Stimulated activated naive CD4-positive, alpha-beta T cell (primary cell): ENCODE results near the gene SYTL3.

Source experiments
- DNase-seq, 6 experiments: peaks; one replicate each; lab custom pipeline; 2025; lab: John Stamatoyannopoulos, UW

Gene SYTL3

DNA sequence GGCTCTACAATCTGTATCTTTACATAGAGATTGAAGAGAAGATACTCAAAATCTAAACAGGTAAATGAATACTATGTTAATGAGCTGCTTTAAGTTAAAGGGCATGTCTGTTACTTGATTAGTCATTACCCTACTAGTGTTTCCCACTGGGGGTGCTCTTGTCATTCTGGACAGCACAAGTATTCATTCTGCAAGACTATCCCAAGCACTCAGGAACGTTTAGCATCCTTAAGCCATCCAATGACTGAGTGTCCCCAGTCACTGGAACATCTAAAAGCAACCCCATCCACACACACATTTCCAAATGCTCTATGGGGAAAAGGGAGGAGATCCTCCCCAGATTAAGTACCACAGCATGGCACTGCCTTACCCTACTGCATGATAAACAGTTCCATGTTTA is 143.6 kb downstream of the SYTL3 start:
- DNase-seq, result peak in 2 of 6 experiments; percentile 18 to 21

DNA sequence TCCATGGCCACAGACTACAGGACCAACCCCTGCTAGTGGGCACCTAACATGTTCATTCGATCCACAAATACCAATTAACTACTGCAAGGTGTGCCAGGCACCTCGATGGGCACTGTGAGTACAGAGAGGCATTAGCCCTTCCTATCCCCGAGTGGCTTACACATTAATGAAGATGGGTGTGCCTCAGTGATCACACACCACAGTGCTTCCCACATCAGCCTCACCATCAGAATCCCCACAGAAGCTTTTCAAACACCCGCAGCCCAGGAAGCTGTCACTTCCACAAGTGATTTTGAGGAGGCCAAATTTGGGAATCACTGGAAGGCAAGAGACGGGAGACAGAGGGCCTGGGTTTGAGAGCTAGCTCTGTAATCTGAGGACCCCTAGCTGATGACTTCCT is 145.7 kb downstream of the SYTL3 start:
- no peak for DNase-seq

DNA sequence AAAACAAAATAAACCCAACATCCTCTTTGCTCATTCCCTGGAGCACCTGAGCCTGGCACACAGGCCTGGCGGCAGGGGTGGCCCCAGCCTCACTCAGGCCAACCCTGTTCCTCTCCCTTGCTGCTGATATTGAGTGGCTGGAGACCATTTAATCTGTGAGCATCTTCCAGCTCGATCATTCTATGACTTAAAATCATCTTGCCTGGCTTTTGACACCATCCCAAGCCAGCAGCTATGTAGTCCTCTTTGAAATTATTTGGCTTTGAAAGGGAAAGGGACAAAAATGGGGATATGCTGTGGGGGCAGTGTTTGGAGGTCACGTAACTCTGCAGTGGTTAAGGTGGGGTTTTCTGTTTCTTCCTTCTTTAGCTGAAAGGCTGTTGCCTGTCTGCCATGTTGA is 146.5 kb downstream of the SYTL3 start:
- no peak for DNase-seq

DNA sequence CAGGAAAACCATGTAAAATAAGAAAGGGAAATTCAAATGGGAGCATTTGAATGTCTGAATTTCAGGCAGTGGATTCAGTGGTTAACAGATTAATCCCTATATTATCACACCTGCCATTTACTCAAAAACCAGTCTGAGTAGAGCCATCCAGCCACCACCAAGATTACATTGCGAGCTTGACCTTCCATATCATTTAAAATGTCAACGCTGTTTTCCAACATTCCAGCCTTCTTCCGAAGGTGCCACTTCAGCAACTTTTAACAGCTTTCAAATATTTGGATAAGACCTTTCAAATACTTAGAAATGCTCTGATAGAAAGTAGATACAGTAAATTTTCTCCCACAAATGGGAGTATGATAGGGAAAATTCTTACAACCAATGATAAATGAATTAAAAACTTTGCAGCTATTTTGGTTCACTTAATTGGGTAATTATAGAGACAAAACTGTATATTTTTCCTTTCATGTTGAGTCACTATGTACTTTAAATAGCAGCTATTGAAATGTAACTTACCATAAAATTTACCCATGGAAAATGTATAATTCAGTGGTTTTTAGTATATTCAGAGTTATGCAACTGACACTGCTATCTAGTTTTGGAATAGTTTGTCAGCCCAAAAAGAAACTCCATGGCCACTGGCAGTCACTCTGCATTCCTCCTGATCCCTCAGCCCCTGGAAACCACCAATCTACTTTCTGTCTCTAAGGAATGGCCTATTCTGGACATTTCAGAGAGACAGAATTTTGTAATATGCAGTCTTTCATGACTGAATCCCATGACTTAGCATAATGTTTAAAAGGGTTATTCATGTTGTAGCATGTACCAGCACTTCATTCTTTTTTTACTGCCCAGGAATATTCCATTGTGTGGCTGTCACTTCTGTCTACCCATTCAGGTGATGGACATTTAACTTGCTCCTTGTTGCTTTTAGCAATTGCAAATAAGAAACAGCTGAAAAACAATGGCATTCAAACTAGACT is 147.8 kb downstream of the SYTL3 start:
- no peak for DNase-seq

DNA sequence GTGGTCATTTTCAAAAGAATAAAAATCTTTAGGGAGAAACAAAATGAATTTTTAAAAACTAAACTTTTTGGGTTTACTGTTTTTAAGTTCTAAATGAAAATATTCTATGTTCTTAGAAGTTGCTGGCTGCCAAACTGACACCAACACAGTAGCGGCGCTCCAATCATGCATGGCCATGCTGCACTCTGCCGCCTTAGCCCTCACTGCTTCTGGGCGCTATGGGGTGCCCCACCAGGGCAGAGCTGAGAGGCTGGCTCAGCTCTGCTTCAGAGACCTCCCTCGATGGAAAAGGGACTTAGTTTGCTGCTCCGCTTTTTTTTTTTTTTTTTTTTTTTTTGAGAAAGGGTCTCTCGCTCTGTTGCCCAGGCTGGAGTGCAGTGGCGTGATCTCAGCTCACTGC is 148.5 kb downstream of the SYTL3 start:
- DNase-seq, result no peak

DNA sequence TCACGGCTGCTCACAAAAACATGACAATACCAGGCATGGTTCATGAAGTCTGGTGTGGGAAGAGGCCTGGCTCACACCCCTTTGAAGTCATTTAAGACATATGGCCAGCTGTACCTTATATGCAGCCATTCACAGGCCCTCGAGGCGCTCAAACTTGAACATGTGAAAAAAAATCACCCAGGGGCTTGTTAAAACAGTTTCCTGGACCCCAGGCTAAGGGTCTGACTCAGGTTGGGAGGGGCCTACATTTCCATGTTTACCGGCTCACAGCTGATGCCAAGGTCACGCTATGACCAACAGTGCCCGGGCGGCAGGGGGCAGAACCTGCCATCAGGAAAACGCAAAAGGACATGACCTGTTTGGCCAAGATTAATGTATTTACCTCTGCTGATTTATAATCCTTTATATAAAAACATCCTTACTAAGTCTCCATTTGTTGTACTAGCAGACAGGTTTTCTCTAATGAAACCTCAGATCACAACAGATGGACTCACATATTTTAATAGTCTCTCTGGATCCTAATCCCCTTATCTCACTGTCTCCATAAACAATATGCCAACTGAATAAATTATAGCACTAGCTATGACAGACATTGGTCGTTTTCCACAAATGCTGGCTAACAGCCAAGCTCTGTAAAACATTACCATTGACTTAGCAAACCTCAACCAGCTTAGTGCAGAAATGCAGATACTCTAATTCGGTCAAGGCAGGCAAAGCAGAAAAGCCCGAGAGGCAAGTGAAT is 149.4 kb downstream of the SYTL3 start:
- no peak for DNase-seq

DNA sequence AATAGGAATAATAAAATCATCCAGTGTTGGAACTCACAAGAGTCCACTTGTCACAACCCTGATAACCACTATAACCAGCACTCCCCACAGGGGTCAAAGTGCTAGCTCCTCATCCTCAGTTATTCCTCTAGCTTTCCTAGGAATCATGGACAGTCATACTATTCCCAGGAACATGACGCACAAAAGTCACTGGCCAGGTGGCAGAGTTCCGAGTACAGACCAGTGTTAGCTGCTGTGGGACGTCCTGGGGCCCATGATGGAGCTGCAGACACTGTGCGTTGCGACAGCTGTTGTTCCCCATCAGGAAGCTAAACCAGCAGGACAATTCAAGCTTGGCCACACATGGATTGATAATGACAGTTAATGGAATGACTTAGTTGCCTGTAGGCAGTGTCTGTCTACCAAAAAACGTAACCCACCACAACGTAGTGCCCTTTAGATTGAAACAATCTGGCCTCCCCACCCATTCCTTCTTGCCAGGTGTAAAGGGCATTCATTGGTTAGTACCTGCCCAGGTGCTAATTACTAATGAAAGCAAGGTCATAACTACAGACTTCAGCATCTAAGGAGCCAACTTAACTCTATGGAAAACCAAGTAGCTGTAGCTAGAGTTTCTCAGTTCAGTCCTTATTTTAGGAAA is 151.9 kb downstream of the SYTL3 start:
- no peak for DNase-seq

DNA sequence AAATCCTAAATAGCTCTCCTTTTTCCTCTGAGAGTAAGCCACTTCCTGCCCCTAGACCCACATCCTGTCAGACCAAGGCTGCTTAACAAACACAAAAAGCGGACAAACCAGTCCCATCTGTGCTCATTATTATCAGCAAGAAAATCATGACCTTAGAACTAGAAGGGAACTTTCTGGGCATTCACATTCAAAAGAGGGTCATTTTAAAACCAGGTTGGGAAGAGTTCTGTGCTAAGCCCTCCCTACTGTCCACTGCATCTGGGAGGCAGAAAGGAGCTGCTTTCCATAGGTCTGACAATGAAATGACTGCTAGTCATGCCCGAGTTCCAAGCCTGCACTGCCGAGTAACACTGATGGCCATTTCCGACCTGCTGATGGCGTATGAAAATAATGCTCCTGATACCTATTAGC is 153.9 kb downstream of the SYTL3 start:
- peak in 4 of 6 experiments; percentile 26 to 58 (median 51) for DNase-seq

DNA sequence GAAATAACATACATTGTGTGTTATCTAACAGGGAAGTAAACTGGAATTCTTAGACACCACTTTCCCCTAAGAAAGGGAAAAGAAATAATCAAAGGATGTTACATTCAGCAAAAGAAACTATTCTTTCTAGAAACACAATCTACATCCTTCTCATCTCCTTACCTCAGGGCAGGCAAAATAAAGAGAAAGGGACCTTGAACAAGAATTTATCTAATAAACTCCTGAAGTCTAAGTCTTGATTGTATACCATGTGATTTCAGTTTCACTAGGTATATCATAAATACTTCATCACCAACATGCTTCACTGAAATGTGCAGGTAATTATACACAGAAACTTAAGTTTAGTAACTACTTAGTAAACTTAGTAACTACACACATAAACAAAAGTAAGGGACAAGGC is 154.4 kb downstream of the SYTL3 start:
- DNase-seq, result no peak

DNA sequence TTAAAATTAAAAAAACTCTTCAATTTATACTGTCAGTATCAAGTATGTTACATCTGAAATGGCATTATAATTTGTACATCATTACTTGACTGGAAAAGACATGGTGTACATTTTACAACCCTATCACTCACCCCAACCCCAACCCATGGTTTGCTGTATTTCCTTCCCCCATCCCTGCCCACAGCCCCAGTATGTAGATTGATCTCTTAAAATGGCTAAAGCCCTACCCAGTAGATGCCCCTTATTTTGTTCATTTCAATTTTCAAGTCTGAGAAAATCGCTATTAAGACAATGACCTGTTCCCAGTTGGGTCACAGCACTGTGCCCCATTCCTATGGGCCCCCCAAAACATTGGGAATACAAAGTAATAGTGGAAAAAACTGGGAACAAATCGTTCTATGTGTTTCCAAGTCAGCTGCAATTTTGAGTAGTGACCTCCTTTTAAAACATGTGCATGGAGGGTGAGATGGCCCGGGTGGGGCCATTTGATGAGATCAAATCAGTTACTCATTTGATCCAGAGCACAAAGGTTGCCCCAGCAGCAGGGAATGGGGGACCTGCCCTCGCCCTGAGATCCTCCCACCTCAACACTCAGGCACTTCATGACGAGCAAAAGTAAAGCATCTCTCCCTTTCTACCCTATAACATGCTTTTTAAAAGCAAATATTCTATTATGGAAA is 156.0 kb downstream of the SYTL3 start:
- DNase-seq, result no peak

DNA sequence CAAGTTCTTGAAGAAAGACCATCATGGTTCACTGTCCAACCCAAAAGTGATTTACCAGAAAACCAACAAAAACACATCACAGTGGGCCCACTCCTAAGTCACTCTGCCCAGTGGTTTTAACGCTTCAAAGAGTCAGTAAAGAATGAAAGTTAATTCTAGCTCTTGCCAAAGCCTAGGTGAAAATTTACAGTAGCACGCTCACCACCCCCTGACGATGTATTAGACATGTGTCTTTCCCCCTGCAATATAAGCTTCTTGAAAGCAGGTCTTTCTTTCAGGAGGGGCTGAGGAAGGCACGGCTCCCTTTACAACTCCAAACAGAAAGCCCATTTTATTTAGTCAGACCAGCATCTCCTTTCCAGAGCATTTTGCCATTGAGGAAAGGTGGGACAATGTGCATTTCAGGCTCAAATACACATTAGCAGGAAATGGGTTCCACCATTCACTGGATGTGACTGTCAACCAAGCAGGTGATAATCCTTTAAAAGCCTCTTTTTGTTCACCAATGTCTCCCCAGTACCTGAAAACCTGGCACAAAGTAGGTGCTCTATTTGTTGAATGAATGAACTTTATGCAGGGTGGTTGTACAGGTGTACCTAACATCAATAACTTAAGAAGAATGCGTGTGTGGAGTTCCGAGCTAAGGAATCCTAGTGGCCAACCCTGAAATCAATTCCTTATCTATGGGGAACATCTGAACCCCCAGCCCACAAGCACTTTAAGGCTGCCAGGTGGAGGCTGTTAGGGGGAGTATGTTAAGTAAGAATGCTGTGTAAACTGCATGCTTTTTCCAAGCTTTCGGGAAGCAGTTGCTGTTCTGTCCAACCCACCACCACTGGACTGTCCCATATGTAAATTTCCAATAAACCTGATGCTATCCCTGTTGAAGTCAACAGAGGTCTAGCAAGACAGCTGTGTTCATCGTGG is 157.9 kb downstream of the SYTL3 start:
- no peak for DNase-seq

DNA sequence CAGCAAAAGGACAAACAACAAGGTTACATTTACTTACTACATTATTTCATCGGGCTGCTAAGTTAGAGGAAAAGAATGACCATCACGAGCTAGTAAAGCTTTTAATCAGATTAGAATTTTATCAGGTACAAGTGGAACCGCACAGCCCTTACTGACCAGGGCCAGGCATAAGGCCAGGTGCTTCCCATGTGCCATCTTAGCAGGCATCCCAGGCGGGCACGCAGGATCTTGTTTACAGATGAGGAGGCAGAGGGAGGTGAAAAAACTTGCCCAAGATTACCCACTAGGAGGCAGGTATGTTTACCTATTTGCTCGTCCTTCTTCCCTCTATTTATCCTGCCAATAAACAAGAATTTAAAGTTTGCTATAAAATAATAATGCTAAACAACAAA is 158.6 kb downstream of the SYTL3 start:
- no peak for DNase-seq

DNA sequence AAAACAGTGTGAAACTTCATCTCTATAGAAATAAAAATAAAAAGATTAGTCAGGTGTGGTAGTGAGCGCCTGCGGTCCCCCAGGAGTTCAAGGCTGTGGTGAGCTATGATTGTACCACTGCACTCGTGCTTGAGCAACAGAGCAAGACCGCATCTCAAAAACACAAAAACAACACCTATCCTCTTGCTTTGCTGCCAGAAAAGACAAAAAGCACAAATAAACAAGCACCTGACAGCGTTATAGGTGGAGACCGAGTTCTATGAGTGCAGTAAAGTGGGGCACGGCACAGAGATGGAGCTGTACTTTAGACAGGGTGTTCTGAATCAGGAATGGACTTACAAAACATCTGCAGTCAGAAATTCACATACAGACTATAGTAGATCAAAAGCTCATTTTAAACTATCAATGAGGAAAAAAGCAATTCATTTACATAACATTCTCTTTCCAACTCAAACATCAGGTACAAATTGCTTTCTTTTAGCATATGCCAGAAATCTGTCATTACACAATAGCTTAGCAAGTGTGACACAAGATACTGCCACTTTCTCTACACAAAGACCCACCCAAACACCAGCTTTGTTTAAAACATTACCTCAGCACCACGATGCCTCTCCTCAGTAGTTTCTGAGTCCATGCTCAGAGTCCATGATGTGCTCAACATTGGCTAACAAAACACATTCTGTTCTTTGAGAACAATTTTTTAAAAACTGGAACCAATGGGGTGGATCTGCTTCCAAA is 159.3 kb downstream of the SYTL3 start:
- DNase-seq, result peak in 1 of 6 experiments; percentile 21

DNA sequence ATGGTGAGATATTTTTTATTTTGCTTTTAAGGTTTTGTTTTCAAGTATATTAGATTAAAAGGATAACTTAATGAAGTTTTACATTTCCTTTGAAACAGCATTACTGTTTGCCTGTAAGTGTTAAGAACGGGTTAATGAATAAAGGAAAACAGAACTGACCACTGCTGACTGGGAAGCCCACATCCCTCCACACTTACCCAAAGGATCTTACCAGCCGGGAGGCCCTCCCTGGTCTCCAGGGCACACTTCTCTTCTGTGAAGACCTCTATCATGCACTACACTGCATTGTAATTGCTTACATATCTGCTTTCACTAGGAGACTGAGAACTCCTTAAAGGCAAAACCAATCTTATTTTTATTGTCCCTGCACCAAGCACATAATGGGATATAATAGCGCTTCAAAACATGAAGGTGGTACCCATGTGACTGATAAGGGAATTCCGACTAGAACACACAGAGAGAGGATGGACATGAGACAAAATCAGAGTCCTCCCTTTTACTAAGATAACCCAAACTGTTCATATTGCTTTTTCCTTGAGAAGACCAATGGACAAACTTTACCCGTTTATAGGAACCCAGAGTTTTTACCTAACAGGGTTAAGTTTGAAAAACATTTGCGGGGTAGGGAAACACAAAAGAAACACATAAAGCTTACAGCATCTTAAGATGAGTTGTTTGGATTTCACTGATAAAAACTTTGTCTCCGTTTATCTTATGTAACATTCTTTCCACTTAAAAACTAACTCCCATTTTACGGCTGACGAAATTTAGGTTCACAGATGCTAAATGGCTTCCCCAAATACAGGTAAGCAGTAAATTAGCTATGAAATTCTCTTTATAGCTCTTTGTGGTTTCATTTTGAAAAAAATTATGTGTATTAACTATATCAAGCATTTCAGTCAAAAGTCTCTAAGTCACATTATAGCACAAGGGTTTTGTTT is 160.6 kb downstream of the SYTL3 start:
- no peak for DNase-seq

DNA sequence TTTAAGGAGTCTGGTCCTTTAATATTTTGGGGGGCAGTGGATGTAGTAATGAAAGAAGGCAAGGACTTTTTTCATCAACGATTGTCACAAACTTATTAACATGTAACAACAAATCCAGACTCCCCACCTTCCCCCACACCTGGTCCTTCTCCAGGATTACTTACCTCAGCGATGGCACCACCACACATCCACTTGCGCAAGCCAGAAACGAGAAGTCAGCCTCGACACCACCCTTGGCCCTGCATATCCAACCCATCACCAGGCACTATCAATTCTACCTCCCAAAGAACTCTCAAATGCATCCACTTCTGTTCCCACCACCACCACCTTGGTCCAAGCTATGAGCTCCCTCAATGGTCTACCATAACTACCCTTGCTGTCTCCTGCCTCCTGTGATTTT is 162.8 kb downstream of the SYTL3 start:
- no peak for DNase-seq

DNA sequence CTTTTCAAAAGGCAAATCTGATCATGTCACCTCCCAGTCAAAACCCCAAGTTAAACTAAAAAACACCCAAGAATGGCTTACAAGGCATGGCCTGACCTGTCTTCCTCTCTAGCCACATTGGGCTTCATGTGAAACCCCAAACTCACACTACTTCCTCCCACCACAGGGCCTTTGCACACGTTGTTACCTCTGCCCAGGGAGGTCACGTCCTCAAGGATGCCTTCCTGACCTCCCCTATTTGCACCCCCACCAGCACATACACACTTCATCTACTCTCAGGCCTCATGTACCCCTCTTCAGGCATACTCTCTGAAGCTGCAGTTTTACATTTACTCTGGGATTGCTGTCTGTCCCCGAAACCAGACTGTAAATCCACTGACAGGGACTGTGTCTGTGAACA is 163.2 kb downstream of the SYTL3 start:
- DNase-seq, result no peak
